Mucosa of rectum (tissue), 2 donors: Measurements from ENCODE around the gene BRPF3.
A peak's percentile ranks its signal among the peaks of the same experiment; 100 is the strongest.

Experiments used
- H3K27ac ChIP-seq, 2 donors: one replicate each; pipeline ENCODE4 v1.7.0; 2013; ENCODE audit warnings: inconsistent platforms in 2 of 2, low read depth in 2 of 2, low read length in 2 of 2
- H3K27me3 ChIP-seq, 2 donors: one replicate each; pipeline ENCODE4 v1.7.0; 2013; ENCODE audit warnings: low read length in 2 of 2; ENCODE audit not compliant: control insufficient read depth in 2 of 2, insufficient read depth in 2 of 2
- H3K36me3 ChIP-seq, 2 donors: one replicate each; pipeline ENCODE4 v1.7.0; 2013; ENCODE audit warnings: low read length in 2 of 2; ENCODE audit not compliant: control insufficient read depth in 2 of 2, insufficient read depth in 2 of 2
- H3K4me1 ChIP-seq, 2 donors: one replicate each; pipeline ENCODE4 v1.7.0; 2013; ENCODE audit warnings: low read length in 2 of 2, mild to moderate bottlenecking in 1 of 2; ENCODE audit not compliant: control insufficient read depth in 2 of 2, insufficient read depth in 2 of 2
- H3K4me3 ChIP-seq, 2 donors: one replicate each; pipeline ENCODE4 v1.7.0; 2013; ENCODE audit warnings: low read length in 2 of 2
- H3K9ac ChIP-seq, 2 donors: one replicate each; pipeline ENCODE4 v1.7.0; 2013; ENCODE audit warnings: low read length in 2 of 2, low read depth in 1 of 2, mild to moderate bottlenecking in 1 of 2
- H3K9me3 ChIP-seq, 2 donors: one replicate each; pipeline ENCODE4 v1.7.0; 2013; ENCODE audit warnings: low read length in 2 of 2; ENCODE audit not compliant: control insufficient read depth in 2 of 2
- donor health status: healthy.
- donor health status: Normal muscosa, but diverticular disease.

Gene BRPF3

GRCh38 chr6:36242626-36243025 is 46.1 kb downstream of the BRPF3 start:
- H3K27ac ChIP-seq, result no peak overlapping the region
- no peaks in the 10 kb centered on the region for H3K9me3 ChIP-seq
- H3K4me3 ChIP-seq, result no peak overlapping the region
- peaks cover 4 to 8% of the 10 kb centered on the region in 2 donors for H3K4me1 ChIP-seq
- no peaks in the 10 kb centered on the region for H3K27me3 ChIP-seq
- H3K9ac ChIP-seq, result no peak overlapping the region
- H3K36me3 ChIP-seq, result no peaks in the 10 kb centered on the region

DNA sequence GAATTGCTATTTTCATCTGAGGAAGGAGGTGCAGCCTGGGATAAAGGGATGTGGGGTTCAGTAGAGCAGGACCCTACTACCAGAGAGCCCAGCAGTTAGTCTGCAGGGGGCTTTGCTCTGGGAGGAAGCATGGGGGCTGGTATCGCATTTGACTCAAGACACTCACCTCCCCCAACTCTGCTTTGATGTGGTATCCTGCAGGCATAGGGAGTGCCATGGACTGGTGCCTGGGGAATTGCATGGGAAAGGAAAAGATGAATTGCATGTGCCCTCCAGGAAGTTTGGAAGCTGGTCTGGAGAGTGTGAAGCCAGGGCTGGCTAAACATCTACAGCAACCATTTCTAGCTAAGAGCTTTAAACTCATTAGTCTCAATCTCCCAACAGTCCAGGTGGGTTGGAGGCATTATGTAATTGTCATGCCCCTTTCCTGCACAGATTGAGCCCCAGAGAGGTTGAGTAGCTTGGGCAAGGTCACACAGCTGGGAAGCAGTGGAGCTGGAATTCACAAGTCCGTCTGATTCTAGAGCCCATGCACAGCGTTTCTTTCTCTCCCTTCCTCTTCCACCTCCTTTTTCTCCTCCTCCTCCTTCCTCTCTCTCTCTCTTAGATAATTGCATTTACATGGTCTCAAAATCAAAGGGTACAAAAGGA is 47.1 kb downstream of the BRPF3 start:
- Histone ChIP-seq H3K36me3 (no peaks in the 10 kb centered on the region), H3K4me3 (no peak overlapping the region), H3K4me1 (peaks cover 4 to 8% of the 10 kb centered on the region in 2 donors), H3K9ac (no peak overlapping the region), H3K27ac (no peak overlapping the region), H3K27me3 (no peaks in the 10 kb centered on the region), H3K9me3 (no peaks in the 10 kb centered on the region)

DNA sequence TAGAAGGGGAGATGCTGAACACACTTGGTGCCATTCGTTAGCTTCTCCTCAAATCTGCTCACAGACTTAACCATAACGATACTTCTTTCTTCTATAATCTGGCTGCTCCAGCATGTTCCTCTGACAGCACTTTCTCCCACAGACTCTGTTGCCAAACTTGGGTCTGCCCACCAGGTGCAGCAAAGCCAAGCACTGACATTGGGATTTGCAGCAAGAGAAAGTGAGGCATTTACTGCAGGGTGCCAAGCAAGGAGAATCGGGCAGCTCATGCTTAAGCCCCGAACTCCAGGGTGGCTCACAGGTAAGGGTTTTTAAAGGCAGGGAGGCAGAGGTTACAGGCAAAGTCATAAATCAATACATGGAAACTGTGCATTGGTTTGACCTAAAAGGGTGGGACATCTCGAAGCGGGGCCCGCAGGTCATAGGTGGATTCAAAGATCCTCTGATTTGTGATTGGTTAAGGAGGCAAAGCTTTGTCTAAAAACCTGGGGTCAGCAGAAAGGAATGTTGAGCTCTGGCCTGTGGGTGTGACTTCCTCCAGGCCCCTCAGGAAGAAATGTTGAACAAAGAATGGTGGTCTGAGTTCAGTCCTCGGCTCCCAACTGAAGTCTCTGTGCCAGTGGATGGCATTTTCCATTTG is 48.2 kb downstream of the BRPF3 start:
- H3K9ac ChIP-seq, result no peak overlapping the region
- H3K27ac ChIP-seq, result no peak overlapping the region
- H3K4me3 ChIP-seq, result no peak overlapping the region
- no peaks in the 10 kb centered on the region for H3K9me3 ChIP-seq
- no peaks in the 10 kb centered on the region for H3K27me3 ChIP-seq
- H3K36me3 ChIP-seq, result no peaks in the 10 kb centered on the region
- peaks cover 4 to 8% of the 10 kb centered on the region in 2 donors for H3K4me1 ChIP-seq

DNA sequence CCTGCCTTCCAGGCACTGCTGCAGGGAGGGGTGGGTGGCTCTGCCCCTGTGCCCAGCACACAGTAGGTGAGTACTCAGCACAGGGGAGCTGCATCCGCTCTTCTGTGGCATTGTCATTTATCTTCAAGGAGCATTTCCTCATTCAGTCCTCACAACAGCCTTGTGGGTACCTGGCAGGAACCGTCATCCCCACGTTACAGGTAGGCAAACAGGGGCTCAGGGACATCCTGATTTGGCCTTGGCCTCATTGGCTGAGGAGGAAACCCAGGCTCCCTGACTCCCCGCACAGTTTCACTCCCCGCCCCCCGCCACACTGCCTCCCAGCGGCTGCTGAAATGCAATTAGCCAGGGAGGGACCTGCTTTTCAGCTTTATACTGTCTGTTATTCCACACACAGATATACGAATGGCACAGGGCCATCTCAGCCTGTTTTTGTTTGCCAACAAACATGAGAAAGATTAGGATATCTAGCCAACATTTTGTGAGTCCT is 49.1 kb downstream of the BRPF3 start:
- H3K9ac ChIP-seq, result peak overlapping the region in 1 of 2 donors; percentile 9
- no peak overlapping the region for H3K27ac ChIP-seq
- peaks cover 4 to 8% of the 10 kb centered on the region in 2 donors for H3K4me1 ChIP-seq
- H3K4me3 ChIP-seq, result no peak overlapping the region
- no peaks in the 10 kb centered on the region for H3K27me3 ChIP-seq
- H3K36me3 ChIP-seq, result no peaks in the 10 kb centered on the region
- no peaks in the 10 kb centered on the region for H3K9me3 ChIP-seq

- no peaks in the 10 kb centered on the region for H3K9me3 ChIP-seq
- H3K9ac ChIP-seq, result no peak overlapping the region
- no peaks in the 10 kb centered on the region for H3K36me3 ChIP-seq
- H3K27me3 ChIP-seq, result no peaks in the 10 kb centered on the region
- H3K27ac ChIP-seq, result no peak overlapping the region
- peaks cover 4 to 8% of the 10 kb centered on the region in 2 donors for H3K4me1 ChIP-seq
- H3K4me3 ChIP-seq, result no peak overlapping the region
Measured at GRCh38 chr6:36246506-36247268, 50.1 kb downstream of the BRPF3 start.

GRCh38 chr6:36247693-36248092 is 51.1 kb downstream of the BRPF3 start:
- H3K9ac ChIP-seq, result no peak overlapping the region
- H3K4me3 ChIP-seq, result no peak overlapping the region
- H3K4me1 ChIP-seq, result peaks cover 4 to 8% of the 10 kb centered on the region in 2 donors
- H3K27ac ChIP-seq, result no peak overlapping the region
- no peaks in the 10 kb centered on the region for H3K36me3 ChIP-seq
- no peaks in the 10 kb centered on the region for H3K27me3 ChIP-seq
- no peaks in the 10 kb centered on the region for H3K9me3 ChIP-seq

DNA sequence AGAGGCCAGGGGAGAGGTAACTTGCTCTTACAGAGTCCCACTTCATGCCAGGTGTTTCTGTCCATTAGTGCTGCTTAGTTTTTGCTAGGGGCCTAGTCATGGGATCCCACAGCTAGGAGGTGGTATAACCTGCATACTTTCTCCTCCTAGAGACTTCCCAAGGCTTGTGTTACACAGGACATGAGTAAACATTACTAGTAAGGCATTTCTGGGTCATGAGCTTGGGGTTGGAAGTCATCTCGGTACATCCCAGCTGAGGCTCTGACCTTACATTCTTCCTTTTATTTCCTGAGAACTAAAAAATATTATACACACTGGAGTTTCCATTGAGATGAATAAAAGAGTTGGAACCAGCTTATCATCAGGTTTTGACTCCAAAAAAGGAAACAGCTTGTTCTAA is 52.4 kb downstream of the BRPF3 start:
- H3K36me3 ChIP-seq, result no peaks in the 10 kb centered on the region
- peaks cover 4 to 8% of the 10 kb centered on the region in 2 donors for H3K4me1 ChIP-seq
- no peaks in the 10 kb centered on the region for H3K27me3 ChIP-seq
- no peak overlapping the region for H3K9ac ChIP-seq
- no peak overlapping the region for H3K4me3 ChIP-seq
- no peak overlapping the region for H3K27ac ChIP-seq
- H3K9me3 ChIP-seq, result no peaks in the 10 kb centered on the region

- Histone ChIP-seq H3K27me3 (no peaks in the 10 kb centered on the region), H3K9ac (no peak overlapping the region), H3K9me3 (no peaks in the 10 kb centered on the region), H3K4me3 (no peak overlapping the region), H3K36me3 (no peaks in the 10 kb centered on the region), H3K27ac (no peak overlapping the region), H3K4me1 (peaks cover 4 to 8% of the 10 kb centered on the region in 2 donors)
Measured at GRCh38 chr6:36249536-36249935, 53.0 kb downstream of the BRPF3 start.

GRCh38 chr6:36252005-36252404 is 55.5 kb downstream of the BRPF3 start:
- no peaks in the 10 kb centered on the region for H3K27me3 ChIP-seq

GRCh38 chr6:36263390-36264000 is 67.0 kb downstream of the BRPF3 start:
- no peaks in the 10 kb centered on the region for H3K4me1 ChIP-seq
- no peak overlapping the region for H3K9ac ChIP-seq
- H3K4me3 ChIP-seq, result no peak overlapping the region
- no peaks in the 10 kb centered on the region for H3K36me3 ChIP-seq
- H3K27me3 ChIP-seq, result no peaks in the 10 kb centered on the region
- H3K27ac ChIP-seq, result no peak overlapping the region
- H3K9me3 ChIP-seq, result peaks cover 4 to 5% of the 10 kb centered on the region in 2 donors

More at GRCh38 chr6:36252005-36252404, 55.5 kb downstream of the BRPF3 start:
- Histone ChIP-seq H3K9me3 (no peaks in the 10 kb centered on the region), H3K9ac (no peak overlapping the region), H3K4me3 (no peak overlapping the region), H3K4me1 (no peaks in the 10 kb centered on the region), H3K36me3 (no peaks in the 10 kb centered on the region), H3K27ac (no peak overlapping the region)
